ENCODE results near the gene TMEM239.
"Not testable (repeated sequence)": the region's sequence is repeated elsewhere in the genome, so short reads cannot be mapped to it uniquely, and the experiment has no call there.

Gene TMEM239

DNA sequence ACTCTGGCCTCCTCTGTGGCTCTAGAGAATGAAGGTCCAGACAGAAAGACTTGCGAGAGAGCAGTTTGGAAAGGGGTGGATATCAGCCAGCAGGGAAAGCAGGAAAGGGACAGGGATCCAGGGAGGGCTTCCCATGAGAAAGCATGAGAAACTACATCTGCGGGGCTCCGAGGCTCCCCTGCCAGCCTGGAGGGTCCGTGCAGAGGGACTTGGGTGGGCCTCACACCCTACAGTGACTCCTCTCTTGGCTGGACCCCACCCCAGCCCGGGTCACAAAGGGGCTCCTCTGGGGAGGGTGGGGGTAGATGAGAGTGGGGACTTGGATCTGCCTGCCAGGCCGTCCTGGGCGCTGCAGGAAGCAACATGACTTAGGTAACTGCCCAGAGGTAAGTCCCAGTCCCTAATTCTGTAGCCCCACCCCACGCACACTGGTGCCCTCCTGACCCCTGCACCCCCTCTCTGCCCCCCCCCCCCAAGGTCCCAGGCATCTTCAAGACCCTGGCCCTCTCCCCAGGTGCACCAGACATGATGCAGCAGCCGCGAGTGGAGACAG, at the start of gene TMEM239:
TSS of gene TMEM239 (plus strand) at position 335 of the 553 bp plus-strand sequence. CDS start at position 526, 191 bp downstream.
- no peak for DNase-seq

DNA sequence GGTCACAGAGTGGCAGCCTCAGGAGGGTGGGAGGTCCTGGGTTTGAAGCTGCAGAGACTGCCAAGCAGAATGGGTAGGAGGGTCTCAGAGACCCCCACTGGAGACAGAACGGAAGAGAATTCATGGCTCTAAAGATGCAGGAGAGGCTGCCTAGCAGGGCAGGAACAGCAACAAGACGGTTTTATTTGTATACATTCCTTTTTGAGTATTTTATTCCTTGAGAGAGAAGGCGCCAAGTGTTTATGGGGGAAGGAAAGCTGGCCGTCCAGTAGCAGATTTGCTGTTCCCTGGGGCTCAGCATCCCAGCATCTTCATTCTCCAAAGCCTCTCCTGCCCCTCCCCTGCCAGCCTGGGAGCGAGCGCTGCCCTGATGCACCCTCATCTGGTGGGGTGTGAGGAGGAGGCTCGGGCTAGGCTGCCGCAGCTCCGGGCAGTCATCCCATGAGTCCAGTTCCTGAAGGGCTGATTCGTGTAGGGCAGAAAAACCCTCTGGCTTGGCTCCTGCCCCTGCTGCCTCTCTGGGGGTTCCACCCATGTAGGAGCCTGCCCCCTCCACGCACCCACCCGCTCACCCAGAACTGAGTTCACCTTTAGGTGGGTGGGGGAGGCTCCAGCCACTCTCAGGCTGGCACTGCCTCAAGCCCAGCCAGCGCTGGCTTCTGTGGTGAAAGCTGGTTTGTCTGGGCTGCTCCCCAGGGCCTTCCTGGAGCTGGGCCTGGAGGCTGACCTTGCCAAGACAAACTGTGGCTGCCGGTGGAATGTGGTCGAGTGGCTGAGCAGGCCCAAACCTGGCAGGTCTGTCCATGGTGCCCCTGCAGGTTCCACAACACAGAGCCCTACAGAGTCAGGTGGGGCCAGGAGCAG, 48.2 kb upstream of the TMEM239 start:
- no peak for DNase-seq

DNA sequence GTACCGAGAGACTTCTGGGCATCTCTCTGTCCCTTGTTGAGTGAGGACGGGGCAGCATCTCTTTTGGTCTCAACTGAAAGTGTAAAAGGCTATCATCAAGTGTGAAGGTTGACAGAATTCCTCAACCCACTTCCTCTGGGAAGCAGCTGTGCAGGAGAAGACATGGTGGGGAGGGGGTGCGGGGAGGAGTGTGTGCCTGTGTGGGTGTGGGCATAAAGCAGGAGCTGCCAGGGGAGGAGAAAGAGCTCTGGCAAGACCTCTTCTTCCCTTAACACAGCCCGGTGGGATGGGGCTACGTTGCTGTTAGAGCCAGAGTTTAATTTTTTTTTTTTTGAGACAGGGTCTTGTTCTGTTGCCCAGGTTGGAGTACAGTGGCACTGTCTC, 47.5 kb upstream of the TMEM239 start:
- no peak for DNase-seq

DNA sequence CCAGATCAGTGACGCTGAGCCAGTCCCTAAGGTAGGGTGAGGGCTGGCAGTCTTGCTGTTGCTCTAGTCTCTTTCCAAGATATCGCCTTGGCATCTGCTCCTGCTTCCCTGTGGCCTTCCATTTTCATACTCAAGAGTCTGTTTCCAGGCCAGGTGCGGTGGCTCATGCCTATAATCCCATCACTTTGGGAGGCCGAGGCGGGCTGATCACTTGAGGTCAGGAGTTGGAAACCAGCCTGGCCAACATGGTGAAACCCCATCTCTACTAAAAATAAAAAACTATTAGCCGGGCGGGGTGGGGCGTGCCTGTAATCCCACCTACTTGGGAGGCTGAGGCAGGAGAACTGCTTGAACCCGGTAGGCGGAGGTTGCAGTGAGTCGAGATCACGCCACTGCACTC, 46.1 kb upstream of the TMEM239 start:
- not testable (repeated sequence) for DNase-seq

DNA sequence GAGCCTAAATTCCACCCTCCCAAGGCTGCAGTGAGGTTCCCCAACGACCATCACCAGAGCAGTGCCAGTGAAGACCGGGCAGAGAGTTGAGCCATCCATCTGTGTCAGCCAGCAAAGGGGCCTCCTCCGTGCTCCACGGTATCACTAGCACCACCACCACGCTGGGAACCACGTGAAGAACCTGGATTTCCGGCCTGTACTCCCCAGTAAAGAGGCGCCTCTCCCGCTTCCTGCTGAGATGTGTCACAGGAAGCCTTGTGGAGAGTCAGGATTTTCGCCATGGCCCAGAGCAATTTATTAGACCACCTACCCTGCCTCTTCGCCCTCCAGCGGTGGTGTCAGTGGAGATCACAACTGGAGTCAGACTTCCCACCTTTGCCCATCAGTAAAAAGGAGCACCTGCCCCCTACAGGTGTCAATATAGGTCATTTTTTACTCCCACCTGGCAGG, 44.5 kb upstream of the TMEM239 start:
- no peak for DNase-seq

DNA sequence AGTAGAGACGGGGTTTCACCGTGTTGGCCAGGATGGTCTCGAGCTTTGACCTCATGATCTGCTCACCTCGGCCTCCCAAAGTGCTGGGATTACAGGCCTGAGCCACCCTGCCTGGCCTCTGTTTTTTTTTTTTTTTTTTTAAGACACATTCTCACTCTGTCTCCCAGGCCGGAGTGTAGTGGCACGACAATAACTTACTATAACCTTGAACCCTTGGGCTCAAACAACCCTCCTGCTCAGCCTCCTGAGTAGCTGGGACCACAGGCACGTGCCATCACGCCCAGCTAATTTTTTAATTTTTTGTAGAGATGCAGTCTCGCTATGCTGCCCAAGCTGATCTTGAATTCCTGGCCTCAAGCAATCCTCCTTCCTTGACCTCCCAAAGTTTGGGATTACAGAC, 42.4 kb upstream of the TMEM239 start:
- DNase-seq, result no peak

DNA sequence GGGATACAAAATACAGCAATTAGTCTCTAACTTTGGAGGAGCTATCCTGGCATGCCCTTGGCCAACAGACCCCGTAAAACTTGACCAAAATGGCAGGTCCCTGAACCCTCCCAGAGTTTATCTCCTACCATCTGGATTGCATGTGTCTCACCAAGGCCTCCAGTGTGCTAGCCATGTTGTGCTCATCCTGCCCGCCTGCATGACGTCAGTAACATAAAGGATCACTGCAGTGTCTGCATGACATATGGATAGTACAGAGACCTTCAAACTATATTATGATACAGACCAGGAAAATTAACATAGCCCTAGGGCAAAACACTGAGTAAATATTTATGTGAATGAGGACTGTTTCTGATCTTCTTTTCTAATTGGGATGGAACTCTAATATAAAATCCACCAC, 41.0 kb upstream of the TMEM239 start:
- no peak for DNase-seq

DNA sequence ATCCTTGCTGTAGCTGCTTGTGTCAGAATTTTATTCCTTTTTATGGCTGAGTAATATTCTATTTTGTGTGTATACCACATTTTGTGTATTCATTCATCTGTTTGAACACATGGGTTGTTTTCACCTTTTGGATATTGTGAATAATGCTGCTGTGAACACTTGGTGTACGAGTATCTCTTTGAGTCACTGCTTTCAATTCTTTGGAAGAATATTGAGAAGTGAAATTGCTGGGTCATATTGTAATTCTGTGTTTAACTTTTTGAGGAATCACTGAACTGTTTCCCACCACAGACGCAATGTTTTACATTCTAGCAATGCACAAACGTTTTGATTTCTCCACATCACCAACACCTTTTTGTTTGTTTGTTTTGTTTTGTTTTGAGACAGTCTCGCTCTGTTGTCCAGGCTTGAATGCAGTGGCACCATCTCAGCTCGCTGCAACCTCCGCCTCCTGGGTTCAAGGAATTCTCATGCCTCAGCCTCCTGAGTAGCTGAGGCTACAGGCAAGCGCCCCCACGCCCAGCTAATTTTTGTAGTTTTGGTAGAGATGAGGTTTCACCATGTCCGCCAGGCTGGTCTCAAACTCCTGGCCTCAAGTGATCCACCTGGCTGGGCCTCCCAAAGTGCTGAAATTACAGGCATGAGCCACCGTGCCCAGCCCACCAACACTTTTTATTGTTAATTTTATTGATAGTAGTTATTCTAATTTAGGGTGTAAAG, 37.4 kb upstream of the TMEM239 start:
- no peak for DNase-seq

DNA sequence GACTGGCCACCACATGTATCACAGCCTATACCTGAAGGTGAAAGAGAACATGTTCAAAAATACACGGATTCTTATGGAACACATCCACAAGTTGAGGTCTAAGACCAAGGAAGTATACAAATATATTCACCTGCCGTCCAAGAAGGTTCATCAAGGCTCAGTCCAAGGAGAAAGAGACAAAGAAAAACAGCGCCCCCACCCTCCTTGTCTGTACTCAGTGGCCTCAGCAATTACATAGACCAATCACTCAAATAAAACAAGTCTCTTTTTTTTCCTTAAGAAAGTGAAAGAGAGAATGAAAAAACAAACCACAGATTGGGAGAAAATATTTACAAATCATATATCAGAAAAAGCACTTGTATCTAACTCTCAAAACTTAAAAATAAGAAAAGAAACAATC, 35.2 kb upstream of the TMEM239 start:
- DNase-seq, result no peak

DNA sequence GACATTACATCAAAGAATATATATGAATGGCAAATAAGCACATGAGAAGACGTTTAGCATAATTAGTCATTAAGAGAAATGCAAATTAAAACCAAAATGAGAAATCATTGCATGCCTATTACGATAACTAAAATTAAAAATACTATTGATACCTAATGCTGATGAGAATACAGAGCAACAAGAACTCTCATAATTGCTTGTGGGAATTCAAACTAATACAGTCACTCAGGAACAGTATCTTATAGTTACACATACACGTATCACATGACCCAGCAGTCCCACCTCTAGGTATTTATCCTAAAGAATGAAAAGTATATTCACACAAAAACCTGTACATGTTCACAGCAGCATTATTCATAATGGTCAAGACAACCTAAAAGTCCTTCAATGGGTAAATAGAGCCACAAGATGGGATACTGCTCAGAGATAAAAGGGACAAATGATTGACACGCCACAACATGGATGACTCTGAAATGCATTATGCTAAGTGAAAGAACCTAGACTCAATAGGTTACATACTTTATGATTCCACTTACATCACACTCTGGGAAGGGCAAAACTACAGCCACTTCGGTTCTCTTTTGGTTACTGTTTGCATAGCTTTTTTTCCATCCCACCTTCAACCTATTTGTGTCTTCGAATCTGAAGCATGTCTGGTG, 32.1 kb upstream of the TMEM239 start:
- no peak for DNase-seq

DNA sequence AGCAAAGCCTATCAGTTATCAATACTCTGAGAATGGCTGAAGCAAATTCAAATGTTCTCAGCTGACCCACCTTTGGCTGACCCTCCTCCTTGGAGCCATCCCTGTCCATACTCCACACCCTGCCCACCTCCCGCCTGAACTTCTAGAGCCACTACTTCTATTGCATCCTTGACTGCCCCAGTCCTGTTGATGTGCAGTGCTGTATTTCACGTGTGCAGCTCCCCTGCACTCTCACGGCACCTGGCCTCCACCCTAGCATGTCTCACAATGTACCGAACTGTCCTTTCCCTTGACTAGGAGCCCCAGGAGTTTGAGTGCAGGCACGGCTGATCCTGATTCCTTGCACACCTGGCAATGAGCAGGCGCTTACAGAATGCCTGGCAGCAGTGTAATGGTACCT, 22.7 kb upstream of the TMEM239 start:
- DNase-seq, result no peak

DNA sequence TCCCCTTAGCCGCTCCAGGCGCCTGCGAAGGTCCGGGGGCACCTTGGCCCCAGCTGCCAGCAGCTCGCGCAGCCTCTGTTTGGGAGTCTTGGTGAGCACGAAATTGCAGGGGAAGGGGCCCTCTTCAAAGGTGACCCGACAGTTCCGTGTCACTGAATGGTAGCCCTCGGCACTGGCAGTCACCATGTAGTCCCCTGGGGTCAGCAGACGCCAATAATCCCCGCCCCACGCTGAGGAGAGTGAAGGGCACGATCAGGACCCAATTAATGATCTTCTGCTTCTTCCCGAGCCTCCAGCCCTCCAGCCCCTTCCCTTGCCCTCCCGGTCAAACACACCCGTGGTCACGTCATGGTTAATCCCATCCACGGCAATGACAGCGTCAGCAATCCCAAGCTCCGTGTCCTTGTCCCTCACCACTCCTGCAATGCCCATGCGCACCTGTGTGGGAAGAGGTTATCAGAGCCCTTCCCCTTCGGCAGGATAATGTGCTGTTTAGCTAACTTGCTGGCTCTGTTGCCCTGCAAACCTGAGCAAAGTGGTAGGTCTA, 21.9 kb upstream of the TMEM239 start:
- no peak for DNase-seq

DNA sequence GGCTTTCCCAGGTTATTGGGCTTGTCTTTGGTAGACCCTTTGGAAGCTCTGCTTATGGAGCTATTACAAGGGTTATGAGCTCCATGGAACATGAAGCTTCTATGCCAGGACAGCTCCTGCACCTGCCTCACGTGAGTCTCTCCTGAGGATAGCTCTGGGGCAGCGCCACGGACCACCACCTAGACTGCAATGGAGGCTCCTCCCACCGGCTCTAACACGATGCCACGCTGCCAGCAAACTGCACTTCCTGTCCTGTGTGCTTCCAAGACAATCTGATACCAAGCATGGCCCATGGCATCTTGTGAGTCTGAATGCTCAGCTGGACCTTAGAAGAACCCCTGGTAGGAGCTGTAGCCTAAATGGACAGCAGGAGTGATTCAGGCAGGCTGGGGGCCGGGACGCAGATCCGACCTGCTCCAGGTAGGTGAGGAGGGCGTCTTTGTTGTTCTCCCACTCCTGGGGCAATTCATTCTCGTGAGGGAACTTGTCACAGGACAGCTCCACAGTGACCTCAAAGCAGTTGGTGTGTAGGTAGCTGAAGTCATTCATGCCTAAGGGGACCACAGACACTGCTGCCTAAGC, 21.2 kb upstream of the TMEM239 start:
- DNase-seq, result no peak

DNA sequence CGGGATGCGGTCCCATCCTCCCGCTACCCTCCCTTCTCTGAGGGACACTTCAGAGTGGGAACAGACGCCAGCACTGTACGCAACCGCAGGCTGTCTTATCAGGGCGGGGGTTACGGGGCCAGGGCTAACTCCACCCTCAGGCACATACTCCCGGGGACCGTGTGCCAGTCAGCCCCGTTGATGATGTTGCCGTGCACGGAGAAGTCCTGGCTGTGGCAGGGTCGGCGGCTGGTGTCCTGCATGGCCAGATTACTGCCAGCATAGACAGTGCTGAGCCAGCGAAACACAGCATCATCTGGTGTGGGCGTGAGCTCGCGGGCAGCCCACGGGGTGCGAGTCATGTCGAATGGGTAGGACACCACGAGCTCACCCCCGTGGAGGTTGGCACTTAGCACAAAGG, 20.7 kb upstream of the TMEM239 start:
- DNase-seq, result no peak

DNA sequence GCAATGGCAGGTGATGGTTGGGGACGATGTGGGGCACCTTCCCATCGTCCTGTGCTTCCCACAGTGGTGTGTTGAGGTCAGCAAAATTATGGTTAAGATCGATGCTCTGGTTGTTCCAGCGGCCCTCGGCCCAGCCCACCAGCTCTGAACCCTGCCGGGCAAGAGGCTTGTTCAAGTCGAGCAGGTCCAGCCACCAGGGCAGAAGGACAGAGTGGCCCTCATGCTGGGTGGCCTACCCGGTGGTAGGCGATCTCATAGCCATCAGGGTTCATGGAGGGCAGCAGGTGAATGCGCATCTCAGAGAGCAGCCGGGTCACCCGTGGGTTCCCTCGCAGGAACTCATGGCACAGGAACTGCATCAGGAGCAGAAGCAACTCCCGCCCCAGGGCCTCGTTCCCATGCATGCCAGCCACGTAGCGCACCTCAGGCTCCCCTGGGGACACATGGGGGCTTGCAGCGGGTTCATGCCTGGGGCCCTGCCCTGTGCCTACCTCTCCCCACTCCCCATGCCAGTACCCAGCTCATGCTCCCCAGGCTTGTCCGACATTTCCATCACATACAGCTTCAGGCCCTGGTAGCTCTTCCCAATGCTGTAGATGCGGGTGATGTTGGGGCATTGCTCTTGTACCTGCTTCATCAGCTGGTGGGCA, 20.0 kb upstream of the TMEM239 start:
- no peak for DNase-seq

DNA sequence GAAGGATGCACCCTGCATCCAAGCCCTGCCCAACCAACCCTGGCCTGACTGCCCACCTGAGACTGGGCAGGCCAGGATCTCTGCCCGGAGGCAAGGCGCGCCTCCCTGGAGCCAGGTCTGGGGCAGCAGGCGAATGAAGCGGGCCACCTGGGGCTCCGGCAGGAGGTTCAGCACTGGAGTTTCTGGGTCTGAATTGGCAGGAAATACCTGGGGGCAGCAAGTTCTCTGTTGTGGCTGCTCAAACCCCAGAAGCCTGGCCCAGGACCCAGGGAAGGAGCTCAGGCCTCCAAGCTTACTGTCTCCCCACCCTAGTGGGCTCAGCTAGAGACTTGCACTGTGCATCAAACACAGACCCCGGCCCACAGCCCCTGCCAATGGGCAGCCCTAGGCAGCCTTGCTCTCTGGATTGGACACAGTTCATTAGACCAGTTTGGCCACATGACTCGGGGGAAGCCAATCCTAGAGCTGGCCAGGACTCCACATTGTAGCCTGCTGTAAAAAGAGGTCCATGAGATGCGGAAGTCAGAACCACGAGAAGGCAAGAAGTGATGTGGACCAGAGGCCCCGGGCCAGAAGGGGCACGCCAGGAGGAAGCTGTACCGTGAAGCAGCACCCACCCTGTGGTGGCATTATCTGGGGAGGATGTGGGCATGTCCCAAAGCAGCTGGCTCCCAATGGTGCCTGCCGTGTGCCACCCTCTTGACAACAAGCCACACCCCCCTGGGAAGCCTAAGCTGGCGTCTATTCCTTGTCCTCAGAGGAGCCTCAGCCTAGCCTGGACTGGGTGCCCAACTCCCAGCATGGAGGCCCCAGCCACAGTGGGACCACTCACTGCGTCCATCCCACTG, 18.8 kb upstream of the TMEM239 start:
- no peak for DNase-seq

DNA sequence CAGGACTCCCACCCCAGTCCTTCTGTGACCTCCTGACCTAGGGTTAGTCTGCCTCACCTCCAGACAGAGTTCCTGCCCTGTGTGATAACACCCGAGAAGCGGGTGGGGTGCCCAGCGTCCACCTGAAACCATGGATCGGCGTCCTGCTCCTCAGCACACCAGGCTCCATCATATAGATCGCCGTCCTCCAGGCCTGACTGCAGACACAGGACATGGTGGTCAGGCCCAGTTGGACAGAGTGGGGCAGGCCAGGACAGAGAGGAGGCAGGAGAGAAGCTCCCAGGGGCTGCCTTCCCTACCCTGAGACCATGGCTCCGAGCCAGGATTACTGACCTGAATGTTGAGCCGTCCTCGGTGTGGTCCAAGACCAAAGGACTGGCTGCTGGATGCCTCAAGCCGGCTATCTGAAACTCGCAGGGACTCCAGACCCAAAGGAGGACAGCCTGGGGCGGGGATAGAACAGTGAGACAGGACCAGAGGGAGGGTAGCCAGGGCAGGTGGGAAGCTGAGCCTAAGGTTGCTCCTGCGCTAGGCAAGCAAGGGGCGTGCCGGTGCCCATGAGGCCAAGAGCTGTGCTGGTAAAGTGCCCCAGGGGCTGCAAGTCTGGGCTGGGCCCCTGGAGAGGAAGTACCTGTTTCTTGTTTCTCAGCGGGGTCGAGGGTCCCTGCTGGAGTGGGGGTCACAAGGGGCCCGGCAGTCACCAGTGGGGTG, 17.9 kb upstream of the TMEM239 start:
- no peak for DNase-seq

DNA sequence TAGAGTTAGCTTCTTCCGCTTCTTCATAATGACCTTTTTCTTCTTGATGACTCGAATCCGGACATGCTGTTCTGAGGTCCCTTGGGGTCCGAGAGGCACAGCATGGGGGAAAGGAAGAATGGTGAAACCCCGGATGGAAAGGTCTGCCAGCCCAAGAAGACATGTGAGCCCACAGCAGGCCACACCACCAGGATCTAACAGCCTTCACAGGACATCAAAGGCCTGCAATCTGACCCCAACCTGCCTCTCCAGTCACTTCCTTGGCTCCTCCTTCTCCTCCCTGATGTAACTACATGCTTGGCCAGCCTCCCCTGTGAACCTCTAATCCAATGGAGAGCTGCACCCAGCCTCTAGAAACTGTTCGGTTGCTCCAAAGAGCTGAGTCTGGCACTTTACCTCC, 17.4 kb upstream of the TMEM239 start:
- peak; percentile 33 for DNase-seq

DNA sequence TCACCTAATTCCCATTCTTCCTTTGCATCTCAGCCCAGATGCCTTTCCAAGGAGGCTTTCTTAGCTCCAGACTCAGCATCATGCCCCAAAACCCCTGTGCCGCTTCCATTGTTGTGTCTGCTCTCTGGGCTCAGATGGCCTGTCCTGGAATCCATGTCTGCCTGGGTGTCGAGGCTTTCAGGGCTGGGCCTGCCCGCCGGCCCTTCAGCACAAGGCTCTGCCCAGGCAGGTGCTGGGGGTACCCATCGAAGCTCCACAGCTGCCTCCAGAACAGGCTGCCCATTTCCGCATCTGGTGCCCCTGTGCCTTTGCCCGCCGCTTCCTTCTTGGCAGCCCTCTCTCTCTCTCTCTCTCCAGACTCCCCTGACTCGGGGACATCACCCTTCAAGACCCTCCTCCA, 16.9 kb upstream of the TMEM239 start:
- no peak for DNase-seq

DNA sequence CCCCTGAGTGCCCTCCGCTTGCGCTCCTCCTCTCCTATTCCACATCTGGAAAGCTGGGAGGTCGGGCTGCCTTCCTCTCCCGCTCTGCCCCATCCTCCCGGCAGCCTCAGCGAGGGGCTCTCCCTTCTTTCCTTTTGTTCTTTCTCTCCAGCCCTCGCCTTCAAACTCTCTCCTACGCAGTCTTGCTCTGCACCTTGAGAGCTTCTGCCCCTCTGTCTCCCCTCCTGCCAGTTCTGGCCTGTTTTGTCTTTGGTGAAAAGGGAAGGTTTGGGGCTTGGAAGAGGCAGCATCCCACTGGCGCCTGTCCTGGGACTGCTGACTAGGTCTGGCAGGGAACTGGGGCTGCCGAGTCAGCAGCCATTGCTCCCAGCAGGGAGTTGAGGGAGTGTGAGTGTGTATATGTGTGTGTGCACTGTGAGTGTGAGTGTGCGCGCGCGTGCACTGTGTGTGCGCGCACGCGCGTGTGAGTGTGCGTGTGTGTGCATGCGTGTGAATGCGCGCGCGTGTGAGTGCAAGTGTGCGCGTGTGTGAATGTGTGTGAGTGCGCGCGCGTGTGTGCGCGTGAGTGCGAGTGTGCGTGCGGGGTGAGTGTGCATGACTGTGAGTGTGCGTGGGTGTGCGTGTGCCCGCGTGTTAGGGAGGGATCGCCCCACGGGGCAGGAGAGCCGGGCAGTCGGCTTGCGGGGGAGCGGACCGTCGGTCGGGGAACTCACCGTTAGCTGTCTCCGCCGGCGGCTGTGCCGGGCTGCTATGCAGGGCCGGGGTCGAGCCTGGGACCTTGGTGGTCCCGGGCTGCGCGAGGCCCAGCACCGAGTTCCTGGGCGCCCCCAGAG, 16.3 kb upstream of the TMEM239 start:
- no peak for DNase-seq
